HUDEP-2 (cell line): ENCODE measurements around the gene UBQLN1.

Source experiments
- DNase-seq, 76 experiments: peaks; one replicate each; lab custom pipeline; 2025; ENCODE audit not compliant: unreplicated experiment in 76 of 76; lab: John Stamatoyannopoulos, UW

Gene UBQLN1

DNA sequence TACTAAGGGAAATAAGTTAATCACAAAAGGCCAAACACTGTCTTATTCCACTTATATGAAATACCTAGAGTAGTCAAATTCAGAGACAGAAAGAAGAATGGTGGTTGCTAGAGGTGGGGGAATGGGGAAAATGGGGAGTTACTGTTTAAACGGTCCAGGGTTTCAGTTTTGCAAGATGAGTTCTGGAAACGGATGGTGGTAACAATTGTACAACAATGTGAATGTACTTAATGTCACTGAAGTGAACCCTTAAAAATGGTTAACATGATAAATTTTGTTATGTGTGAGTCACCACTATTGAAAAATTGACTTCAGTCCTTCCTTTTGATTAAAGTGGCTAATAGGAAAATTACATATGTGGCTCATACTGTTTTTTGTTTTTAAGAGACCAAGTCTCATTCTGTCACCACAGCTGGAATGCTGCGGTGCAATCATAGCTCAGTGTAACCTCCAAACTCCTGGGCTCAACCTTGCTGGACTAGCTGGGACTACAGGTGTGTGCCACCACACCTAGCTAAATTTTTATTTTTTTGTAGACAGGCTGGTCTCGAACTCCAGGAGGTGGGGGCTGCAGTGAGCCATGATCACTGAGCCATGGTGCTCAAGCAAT lies 8.7 kb downstream of the UBQLN1 start:
- no peak for DNase-seq

DNA sequence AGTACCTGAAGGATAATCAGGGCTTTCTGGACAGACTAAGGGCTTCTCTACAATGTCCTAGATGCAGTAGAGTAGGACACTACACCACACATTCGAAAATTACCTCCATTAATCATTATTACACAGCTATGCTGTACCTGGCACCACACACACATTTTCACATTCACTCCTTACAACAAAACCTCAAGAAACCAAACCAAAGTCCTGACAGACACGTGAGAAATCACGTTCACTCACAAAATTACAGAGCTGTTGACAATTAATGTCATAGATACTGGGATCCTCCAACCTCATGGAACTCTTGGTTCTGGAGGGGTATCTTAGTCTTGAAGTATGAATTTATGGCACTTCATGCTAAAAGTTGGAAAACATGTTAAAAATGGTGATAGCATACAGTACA lies 16.3 kb downstream of the UBQLN1 start:
- DNase-seq, result no peak

DNA sequence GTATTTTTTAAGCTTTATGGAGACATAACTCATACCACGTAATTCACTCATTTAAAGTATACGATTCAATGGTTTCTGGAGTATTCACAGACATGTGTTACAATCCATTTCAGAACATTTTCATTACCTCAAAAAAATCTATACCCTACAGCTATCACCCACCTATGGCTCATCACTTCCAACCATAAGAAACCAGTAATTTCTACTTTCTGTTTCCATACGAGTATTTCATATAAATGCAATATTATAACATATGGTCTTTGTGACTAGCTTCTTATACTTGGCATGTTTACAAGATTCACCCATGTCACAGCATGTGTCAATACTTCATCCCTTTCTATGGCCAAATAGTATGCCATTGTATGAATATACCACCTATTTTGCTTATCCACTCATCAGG lies 18.8 kb downstream of the UBQLN1 start:
- no peak for DNase-seq

- DNase-seq, result no peak
These were observed 26.3 kb downstream of the UBQLN1 start for GRCh38 chr9:83681490-83681889.

DNA sequence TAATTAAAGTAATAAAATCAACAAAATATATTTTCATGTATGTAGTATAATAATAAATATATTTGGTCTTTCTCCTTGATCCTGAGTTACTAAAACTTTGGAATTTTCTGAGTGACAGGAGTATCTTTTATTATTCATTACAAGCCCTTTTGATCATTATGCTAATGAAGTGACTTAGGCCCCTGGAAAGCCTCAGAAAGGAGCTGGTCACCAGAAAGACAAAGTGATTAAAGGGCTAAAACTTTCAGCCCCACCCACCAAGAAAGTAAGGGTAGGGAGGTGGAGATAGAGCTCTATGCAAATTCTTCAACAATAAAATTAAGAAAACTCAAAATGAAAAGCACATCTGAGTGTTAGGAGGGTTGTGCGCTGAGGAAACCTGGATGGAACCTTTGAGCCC lies 27.5 kb downstream of the UBQLN1 start:
- DNase-seq, result no peak

DNA sequence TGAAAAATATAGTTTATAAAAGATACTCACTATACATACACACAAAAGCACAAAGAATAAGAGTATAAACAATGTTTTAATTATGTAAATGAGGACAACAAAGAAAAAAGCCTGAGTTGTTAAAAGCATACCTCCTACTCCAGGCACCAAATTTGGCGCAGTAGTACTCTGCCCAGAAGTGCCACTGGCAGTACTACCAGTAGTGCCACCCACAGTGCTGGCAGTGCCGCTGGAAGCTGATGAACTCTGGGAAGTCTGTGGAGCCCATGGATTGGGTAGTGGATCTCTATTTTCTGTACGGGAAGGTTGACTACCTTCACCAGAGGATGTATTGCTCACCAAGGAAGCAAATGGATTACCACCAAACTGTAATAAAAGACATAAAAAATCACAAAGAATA lies 30.2 kb downstream of the UBQLN1 start:
- DNase-seq, result no peak

DNA sequence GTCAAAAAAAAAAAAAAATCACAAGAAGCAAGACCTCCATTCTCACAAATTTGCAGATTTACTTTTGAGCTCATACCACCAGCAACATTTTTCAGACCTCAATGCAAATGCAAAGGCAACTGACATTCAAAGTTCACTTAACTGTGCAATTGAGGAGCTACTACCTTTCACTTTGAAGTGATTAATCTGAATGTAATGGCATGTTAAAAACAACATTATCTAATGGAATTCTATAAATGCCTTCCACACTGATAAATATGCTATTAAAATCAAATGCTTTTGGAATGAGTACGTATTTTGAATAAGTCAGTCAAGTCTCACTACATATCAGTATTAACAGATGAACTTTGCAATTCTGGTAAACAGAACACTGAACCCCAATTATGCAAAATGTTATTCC lies 32.3 kb downstream of the UBQLN1 start:
- DNase-seq, result no peak

- no peak for DNase-seq
These were observed 36.3 kb downstream of the UBQLN1 start for GRCh38 chr9:83671451-83671850.

- no peak for DNase-seq
These were observed 37.4 kb downstream of the UBQLN1 start for GRCh38 chr9:83670381-83670780.

- no peak for DNase-seq
These were observed 38.7 kb downstream of the UBQLN1 start for GRCh38 chr9:83669067-83669466.

GRCh38 chr9:83665580-83666200 lies 42.1 kb downstream of the UBQLN1 start:
- no peak for DNase-seq

- no peak for DNase-seq
These were observed 44.8 kb downstream of the UBQLN1 start for GRCh38 chr9:83662933-83663332.

DNA sequence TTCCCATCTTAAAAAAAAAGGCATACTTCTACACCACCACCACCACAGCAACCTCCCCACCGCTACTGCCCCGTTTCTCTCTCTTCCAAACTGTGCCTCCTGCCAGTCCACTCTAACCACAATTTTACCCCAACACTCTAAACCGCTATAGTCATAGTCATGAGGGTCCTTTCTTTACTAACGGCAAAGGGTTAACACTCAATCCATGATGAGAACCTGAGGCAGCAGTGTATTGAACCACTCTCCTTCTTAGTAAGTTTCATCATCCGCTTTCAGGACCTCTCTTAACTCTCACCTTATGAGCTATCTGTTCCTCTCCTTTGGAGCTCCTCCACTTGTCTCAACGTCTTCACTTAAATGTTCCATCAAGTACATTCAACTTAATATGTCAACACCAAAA lies 50.8 kb downstream of the UBQLN1 start:
- DNase-seq, result no peak

- DNase-seq, result no peak
These were observed 51.6 kb downstream of the UBQLN1 start for GRCh38 chr9:83656032-83656680.

GRCh38 chr9:83655433-83655832 lies 52.3 kb downstream of the UBQLN1 start:
- no peak for DNase-seq

DNA sequence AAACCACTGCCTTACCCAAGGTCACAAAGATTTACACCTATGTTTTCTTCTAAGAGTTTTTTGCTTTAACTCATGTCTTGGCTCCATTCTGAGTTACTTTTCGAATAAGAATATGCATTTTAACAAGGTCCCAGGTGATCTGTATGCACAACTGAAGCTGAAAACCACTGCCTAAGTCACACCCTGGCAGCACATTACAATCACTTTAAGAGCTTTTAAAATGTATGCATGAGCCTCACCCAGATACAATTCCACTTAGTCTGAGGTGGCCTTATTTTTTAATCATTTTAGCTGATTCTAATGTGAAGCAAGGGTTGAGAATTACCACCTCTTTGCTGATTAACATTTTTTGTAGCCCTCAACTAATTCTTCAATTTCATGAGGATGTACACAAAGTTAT lies 55.3 kb downstream of the UBQLN1 start:
- no peak for DNase-seq

- DNase-seq, result no peak
These were observed 56.2 kb downstream of the UBQLN1 start for GRCh38 chr9:83651558-83651957.

DNA sequence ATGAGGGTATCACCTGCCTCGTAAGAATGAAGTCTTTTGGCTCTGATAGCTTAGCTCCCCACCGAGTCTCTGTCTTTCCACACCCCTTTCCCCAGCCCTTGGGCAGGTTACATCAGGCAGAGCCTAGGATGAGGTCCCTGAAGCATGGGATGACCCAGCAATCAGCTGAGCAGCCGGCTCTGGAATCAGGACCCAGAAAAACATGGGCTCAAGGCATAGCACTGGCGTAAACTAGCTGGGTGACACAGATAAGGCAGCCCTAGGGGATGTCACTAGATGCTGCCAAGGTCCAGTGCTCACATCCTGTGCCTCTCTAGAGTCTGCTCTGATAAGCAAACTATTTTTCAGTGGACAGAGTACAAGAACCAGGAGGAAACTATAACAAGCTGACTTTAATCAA lies 58.2 kb downstream of the UBQLN1 start:
- DNase-seq, result peak in 66 of 76 experiments; percentile 3 to 80 (median 41)

DNA sequence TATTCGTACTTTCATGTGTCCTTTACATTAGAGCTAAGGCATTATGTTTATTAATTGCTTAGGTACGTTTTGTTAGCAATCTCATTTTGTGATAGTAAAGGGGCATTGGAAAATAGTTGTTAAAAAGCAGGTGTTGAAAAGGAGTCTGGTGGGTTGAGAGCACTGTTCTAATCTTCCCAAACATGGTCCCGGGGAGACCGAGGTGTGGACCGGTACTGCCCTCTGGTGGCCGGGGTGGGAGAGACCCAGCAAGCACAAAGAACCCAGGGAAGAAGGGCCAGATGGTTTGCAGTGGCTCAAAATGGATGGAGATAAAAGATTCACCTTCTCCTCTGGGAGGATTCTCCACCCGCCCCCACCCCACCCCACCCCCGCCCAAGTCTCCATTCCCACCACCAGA lies 58.7 kb downstream of the UBQLN1 start:
- DNase-seq, result peak in 68 of 76 experiments; percentile 1 to 80 (median 56)

- DNase-seq, result peak in 2 of 76 experiments; percentile 2 to 12
These were observed 61.1 kb downstream of the UBQLN1 start for GRCh38 chr9:83646500-83647239.

- DNase-seq, result no peak
These were observed 65.0 kb downstream of the UBQLN1 start for GRCh38 chr9:83642793-83643192.

- DNase-seq, result no peak
These were observed 68.5 kb downstream of the UBQLN1 start for GRCh38 chr9:83639266-83639665.
